HepG2 (cell line): ENCODE measurements around the gene PRTN3. TPM values are rescaled to one million over a fixed set of nuclear protein-coding genes. Genes with fewer than 3 reads are reported as not detected.
A peak's percentile ranks its signal among the peaks of the same experiment; 100 is the strongest.

Experiments used
- BCL6 ChIP-seq: IDR thresholded peaks from 2 replicates; pipeline ENCODE4 v1.6.1; 2016; ENCODE audit warnings: missing genetic modification reagents, missing compliant biosample characterization
- HCFC1 ChIP-seq: fragments of 150-350 bp; IDR thresholded peaks from 2 replicates; pipeline ENCODE4 v1.6.1; 2014; ENCODE audit warnings: low read depth, low read length
- HDAC2 ChIP-seq: sonication (generic); formaldehyde crosslinking; IDR thresholded peaks from 2 replicates; pipeline ENCODE4 v1.4.0; 2020; ENCODE audit warnings: missing genetic modification reagents
- KDM2A ChIP-seq: sonication (generic); formaldehyde crosslinking; IDR thresholded peaks from 2 replicates; pipeline ENCODE4 v1.4.0; 2020; ENCODE audit warnings: low read depth, missing genetic modification reagents, borderline replicate concordance
- KLF13 ChIP-seq: sonication (generic); formaldehyde crosslinking; IDR thresholded peaks from 2 replicates; pipeline ENCODE4 v1.4.0; 2020; ENCODE audit warnings: mild to moderate bottlenecking, missing genetic modification reagents
- NCOR1 ChIP-seq: fragments of 200-600 bp; sonication (generic); IDR thresholded peaks from 2 replicates; pipeline ENCODE4 v1.7.0; 2017; ENCODE audit warnings: antibody characterized with exemption, low read length, borderline replicate concordance
- PHB2 ChIP-seq: fragments of 450-650 bp; IDR thresholded peaks from 2 replicates; pipeline ENCODE4 v1.6.1; 2018; ENCODE audit not compliant: partially characterized antibody
- POGZ ChIP-seq: sonication (generic); formaldehyde crosslinking; IDR thresholded peaks from 2 replicates; pipeline ENCODE4 v1.4.0; 2020; ENCODE audit warnings: mild to moderate bottlenecking, missing genetic modification reagents
- RAD21 ChIP-seq: fragments of 450-650 bp; formaldehyde crosslinking; IDR thresholded peaks from 2 replicates; pipeline ENCODE4 v1.5.0; 2020; ENCODE audit warnings: mild to moderate bottlenecking
- RXRB ChIP-seq: IDR thresholded peaks from 2 replicates; pipeline ENCODE4 v1.6.1; 2016; ENCODE audit warnings: borderline replicate concordance, missing genetic modification reagents, missing compliant biosample characterization
- TOE1 ChIP-seq: sonication (generic); formaldehyde crosslinking; IDR thresholded peaks from 2 replicates; pipeline ENCODE4 v1.4.0; 2020; ENCODE audit warnings: mild to moderate bottlenecking, missing genetic modification reagents
- ZFY ChIP-seq: sonication (generic); formaldehyde crosslinking; IDR thresholded peaks from 2 replicates; pipeline ENCODE4 v1.4.0; 2020; ENCODE audit warnings: missing genetic modification reagents
- ZNF577 ChIP-seq: sonication (generic); formaldehyde crosslinking; IDR thresholded peaks from 2 replicates; pipeline ENCODE4 v1.4.0; 2020; ENCODE audit warnings: mild to moderate bottlenecking, low read depth, missing genetic modification reagents, borderline replicate concordance
- ZNF615 ChIP-seq: sonication (generic); formaldehyde crosslinking; IDR thresholded peaks from 2 replicates; pipeline ENCODE4 v1.5.0; 2020; ENCODE audit warnings: mild to moderate bottlenecking, missing genetic modification reagents, borderline replicate concordance
- polyA plus RNA-seq, 8 experiments: library from polyadenylated mRNA; depleted of rRNA in 3 of 8; stranded (reverse) in 7 of 8; unstranded in 1 of 8; fragments of >200 nt; fragmentation: Illumina TruSeq in 4 of 8; extraction: Trizol in 4 of 8; gene quantifications; 2 replicates each; pipeline versions ENCODE4 v1.2.1 to v1.2.3, GENCODE V29; 2011 to 2016; ENCODE audit warnings: low read depth in 4 of 8, missing spikeins in 1 of 8, mixed read lengths in 1 of 8; ENCODE audit not compliant: insufficient read depth in 1 of 8
- total RNA-seq, 5 experiments: library from RNA; depleted of rRNA; stranded (reverse); fragments of >200 nt; fragmentation: Illumina TruSeq; extraction: Trizol; gene quantifications; 2 replicates each; pipeline ENCODE4 v1.2.3, GENCODE V29; 2016; ENCODE audit warnings: low read depth in 1 of 5
- TF ChIP-seq, protein P1 (sequence below): sonication (generic); formaldehyde crosslinking; IDR thresholded peaks from 2 replicates; pipeline ENCODE4 v1.4.0; 2020; ENCODE audit warnings: missing genetic modification reagents
- TF ChIP-seq, protein P2 (sequence below): sonication (generic); formaldehyde crosslinking; IDR thresholded peaks from 2 replicates; pipeline ENCODE4 v1.5.0; 2020; ENCODE audit warnings: mild to moderate bottlenecking, missing genetic modification reagents
- TF ChIP-seq, protein P3 (sequence below): sonication (generic); formaldehyde crosslinking; IDR thresholded peaks from 2 replicates; pipeline ENCODE4 v1.4.0; 2020; ENCODE audit warnings: missing genetic modification reagents, borderline replicate concordance

The PRTN3 gene
- total and polyA plus RNA-seq, 2 of the 13 experiments (the other 11 are each of a cell fraction or from before 2014, with no cell fraction given): not detected

DNA sequence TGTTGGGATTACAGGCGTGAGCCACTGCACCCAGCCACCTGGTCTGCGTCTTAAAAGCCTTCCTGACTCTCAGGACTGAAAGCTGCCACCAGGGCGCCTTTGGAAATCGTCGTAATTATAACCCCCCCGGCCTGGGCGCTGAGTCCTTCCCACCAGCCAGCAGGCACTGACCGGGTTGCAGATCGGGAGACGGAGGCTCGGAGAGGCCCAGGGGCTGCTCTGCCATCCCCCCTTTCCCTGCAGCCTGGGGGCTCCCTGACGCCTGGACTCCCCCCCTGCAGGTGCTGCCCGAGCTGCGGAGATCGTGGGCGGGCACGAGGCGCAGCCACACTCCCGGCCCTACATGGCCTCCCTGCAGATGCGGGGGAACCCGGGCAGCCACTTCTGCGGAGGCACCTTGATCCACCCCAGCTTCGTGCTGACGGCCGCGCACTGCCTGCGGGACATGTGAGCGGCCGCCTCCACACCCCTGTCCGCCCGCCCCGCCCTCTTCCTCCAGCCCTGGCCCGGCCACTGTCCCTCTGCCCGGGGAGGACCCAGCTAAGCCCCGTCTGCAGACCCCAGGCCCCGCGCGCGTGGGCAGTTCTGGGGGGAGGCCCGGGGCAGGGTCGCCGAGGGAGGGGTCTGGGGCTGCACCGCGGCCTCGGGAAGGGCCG is 2.5 kb downstream of the PRTN3 start (continued):
- TF ChIP-seq, protein P1, sequence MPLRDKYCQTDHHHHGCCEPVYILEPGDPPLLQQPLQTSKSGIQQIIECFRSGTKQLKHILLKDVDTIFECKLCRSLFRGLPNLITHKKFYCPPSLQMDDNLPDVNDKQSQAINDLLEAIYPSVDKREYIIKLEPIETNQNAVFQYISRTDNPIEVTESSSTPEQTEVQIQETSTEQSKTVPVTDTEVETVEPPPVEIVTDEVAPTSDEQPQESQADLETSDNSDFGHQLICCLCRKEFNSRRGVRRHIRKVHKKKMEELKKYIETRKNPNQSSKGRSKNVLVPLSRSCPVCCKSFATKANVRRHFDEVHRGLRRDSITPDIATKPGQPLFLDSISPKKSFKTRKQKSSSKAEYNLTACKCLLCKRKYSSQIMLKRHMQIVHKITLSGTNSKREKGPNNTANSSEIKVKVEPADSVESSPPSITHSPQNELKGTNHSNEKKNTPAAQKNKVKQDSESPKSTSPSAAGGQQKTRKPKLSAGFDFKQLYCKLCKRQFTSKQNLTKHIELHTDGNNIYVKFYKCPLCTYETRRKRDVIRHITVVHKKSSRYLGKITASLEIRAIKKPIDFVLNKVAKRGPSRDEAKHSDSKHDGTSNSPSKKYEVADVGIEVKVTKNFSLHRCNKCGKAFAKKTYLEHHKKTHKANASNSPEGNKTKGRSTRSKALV (CRISPR knock-in tag): 0 out of 2 replicates have a peak, but pooled peaks have one; percentile 46
- TF ChIP-seq ZFY (peak; percentile 22; the same call in 1 of the 2 replicates), BCL6 (CRISPR knock-in tag) (no peak), PHB2 (no peak), HDAC2 (CRISPR knock-in tag) (no peak), POGZ (no peak), RXRB (CRISPR knock-in tag) (no peak), RAD21 (CRISPR knock-in tag) (no peak), KLF13 (no peak), KDM2A (CRISPR knock-in tag) (no peak), NCOR1 (no peak), ZNF577 (CRISPR knock-in tag) (no peak), HCFC1 (no peak), ZNF615 (CRISPR knock-in tag) (no peak), TOE1 (no peak)
- TF ChIP-seq, protein P2, sequence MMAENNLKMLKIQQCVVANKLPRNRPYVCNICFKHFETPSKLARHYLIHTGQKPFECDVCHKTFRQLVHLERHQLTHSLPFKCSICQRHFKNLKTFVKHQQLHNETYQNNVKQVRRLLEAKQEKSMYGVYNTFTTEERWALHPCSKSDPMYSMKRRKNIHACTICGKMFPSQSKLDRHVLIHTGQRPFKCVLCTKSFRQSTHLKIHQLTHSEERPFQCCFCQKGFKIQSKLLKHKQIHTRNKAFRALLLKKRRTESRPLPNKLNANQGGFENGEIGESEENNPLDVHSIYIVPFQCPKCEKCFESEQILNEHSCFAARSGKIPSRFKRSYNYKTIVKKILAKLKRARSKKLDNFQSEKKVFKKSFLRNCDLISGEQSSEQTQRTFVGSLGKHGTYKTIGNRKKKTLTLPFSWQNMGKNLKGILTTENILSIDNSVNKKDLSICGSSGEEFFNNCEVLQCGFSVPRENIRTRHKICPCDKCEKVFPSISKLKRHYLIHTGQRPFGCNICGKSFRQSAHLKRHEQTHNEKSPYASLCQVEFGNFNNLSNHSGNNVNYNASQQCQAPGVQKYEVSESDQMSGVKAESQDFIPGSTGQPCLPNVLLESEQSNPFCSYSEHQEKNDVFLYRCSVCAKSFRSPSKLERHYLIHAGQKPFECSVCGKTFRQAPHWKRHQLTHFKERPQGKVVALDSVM: peak; percentile 40
- TF ChIP-seq, protein P3, sequence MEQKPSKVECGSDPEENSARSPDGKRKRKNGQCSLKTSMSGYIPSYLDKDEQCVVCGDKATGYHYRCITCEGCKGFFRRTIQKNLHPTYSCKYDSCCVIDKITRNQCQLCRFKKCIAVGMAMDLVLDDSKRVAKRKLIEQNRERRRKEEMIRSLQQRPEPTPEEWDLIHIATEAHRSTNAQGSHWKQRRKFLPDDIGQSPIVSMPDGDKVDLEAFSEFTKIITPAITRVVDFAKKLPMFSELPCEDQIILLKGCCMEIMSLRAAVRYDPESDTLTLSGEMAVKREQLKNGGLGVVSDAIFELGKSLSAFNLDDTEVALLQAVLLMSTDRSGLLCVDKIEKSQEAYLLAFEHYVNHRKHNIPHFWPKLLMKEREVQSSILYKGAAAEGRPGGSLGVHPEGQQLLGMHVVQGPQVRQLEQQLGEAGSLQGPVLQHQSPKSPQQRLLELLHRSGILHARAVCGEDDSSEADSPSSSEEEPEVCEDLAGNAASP (CRISPR knock-in tag): no peak
